GM12878 (cell line): ENCODE measurements around the gene GTF2A1.

Source experiments
- HDGF ChIP-seq: fragments of 450-650 bp; IDR thresholded peaks from 2 replicates; pipeline ENCODE4 v1.6.1; 2016; ENCODE audit warnings: antibody characterized with exemption
- POLR2A ChIP-seq: IDR thresholded peaks from 2 replicates; pipeline ENCODE4 v1.6.1; 2011; ENCODE audit warnings: low read depth, mild to moderate bottlenecking, low read length
- SRF ChIP-seq, 2 experiments: IDR thresholded peaks; 2 replicates each; pipeline ENCODE4 v1.6.1; 2011; ENCODE audit warnings: low read depth in 2 of 2, low read length in 2 of 2, mild to moderate bottlenecking in 1 of 2, moderate library complexity in 1 of 2
- YY1 ChIP-seq: IDR thresholded peaks from 2 replicates; pipeline ENCODE4 v1.6.1; 2011; ENCODE audit warnings: low read depth, mild to moderate bottlenecking, low read length

DNA sequence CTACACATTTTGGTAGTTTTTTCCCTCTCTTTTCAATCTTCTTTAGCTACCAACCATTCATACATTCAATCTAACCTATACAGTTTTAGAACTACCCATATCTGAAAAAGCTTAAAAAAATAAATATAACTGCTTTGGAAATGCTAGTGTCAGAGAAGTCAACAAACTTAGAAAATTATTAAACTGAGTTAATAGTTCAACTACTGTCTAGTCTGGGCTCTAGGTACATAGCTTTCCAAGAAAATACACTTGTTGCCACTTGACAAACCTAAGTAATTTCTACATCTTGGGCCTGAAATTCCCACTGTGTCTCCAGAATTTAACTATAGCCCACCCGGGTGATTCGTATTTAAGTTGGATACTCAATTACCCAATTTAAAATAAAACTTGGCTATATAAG lies 22.1 kb downstream of the GTF2A1 start:
- TF ChIP-seq SRF (IDR thresholded peaks at IDR 0.05; ENCODE audit: low read depth in 2 of 2, low read length in 2 of 2) (no peak), POLR2A (no peak), HDGF (no peak), YY1 (no peak)
